PC-3 (cell line): ENCODE data around the gene SYNJ2. TPM values are rescaled to one million over a fixed set of nuclear protein-coding genes. Genes with fewer than 3 reads are reported as not detected.

ENCODE experiments used
- ATAC-seq: fragments of 200-7000 bp; cut with Tn5 transposase; 2 replicates; pipeline ENCODE4 v1.9.1; 2020; ENCODE audit warnings: mild to moderate bottlenecking, moderate library complexity
- BruUV-seq: library from RNA; stranded (reverse); fragments of 400-500 nt; replicated peaks from 2 replicates; lab custom pipeline; 2021; lab: Mats Ljungman, UMichigan
- CTCF ChIA-PET: fragments of 300-600 bp; sonication (Branson Sonifier 250); formaldehyde crosslinking; loops from one replicate; lab custom pipeline; 2022; ENCODE audit warnings: antibody characterized with exemption; lab: Charles Lee
- POLR2A ChIA-PET: fragments of 300-600 bp; sonication (Branson Sonifier 250); formaldehyde crosslinking; loops from one replicate; lab custom pipeline; 2022; ENCODE audit warnings: antibody characterized with exemption; ENCODE audit not compliant: unreplicated experiment; lab: Charles Lee
- DNase-seq: peaks from one replicate; pipeline ENCODE4 v3.0.0-alpha.2; 2015
- H2AFZ ChIP-seq: fragments of 300-600 bp; sonication (generic); 2 replicates; pipeline ENCODE4 v1.6.0; 2016; ENCODE audit warnings: antibody characterized with exemption, low read length
- H3F3A ChIP-seq: fragments of 300-600 bp; sonication (generic); one replicate; pipeline ENCODE4 v1.6.0; 2017; ENCODE audit warnings: antibody characterized with exemption, low read length, control low read depth, mild to moderate bottlenecking; ENCODE audit not compliant: unreplicated experiment
- H3K27ac ChIP-seq: fragments of 300-600 bp; sonication (generic); 2 replicates; pipeline ENCODE4 v1.5.1; 2016; ENCODE audit warnings: mild to moderate bottlenecking, low read length
- H3K27me3 ChIP-seq: fragments of 300-600 bp; sonication (generic); 2 replicates; pipeline ENCODE4 v1.6.1; 2016; ENCODE audit warnings: low read length, mixed read lengths
- H3K36me3 ChIP-seq: fragments of 300-600 bp; sonication (generic); 2 replicates; pipeline ENCODE4 v1.6.1; 2016; ENCODE audit warnings: low read depth, mixed run types, low read length, mixed read lengths
- H3K4me1 ChIP-seq: fragments of 300-600 bp; sonication (generic); 2 replicates; pipeline ENCODE4 v1.5.1; 2016; ENCODE audit warnings: low read length; ENCODE audit not compliant: insufficient read depth
- H3K4me2 ChIP-seq: fragments of 300-600 bp; sonication (generic); 2 replicates; pipeline ENCODE4 v1.6.0; 2016; ENCODE audit warnings: low read length
- H3K4me3 ChIP-seq: fragments of 300-600 bp; sonication (generic); 2 replicates; pipeline ENCODE4 v1.5.1; 2016; ENCODE audit warnings: mild to moderate bottlenecking, low read length, mixed read lengths
- H3K79me2 ChIP-seq: fragments of 300-600 bp; sonication (generic); 2 replicates; pipeline ENCODE4 v1.6.1; 2017; ENCODE audit warnings: low read length, mixed read lengths
- H3K9ac ChIP-seq: fragments of 300-600 bp; sonication (generic); 2 replicates; pipeline ENCODE4 v1.6.0; 2016; ENCODE audit warnings: mild to moderate bottlenecking, low read length
- H3K9me2 ChIP-seq: fragments of 300-600 bp; sonication (generic); replicated peaks from 2 replicates; pipeline ENCODE4 v1.6.1; 2016; ENCODE audit warnings: mixed run types, low read length, mixed read lengths
- H3K9me3 ChIP-seq: fragments of 300-600 bp; sonication (generic); 2 replicates; pipeline ENCODE4 v1.6.1; 2016; ENCODE audit warnings: low read length, mixed read lengths
- H4K20me1 ChIP-seq: fragments of 300-600 bp; sonication (generic); 2 replicates; pipeline ENCODE4 v1.6.1; 2016; ENCODE audit warnings: low read length, mixed read lengths
- EZH2 ChIP-seq: fragments of 300-600 bp; sonication (generic); IDR thresholded peaks from one replicate; pipeline ENCODE4 v1.6.1; 2017; ENCODE audit warnings: antibody characterized with exemption, mild to moderate bottlenecking, low read length; ENCODE audit not compliant: unreplicated experiment
- EZH2phosphoT487 ChIP-seq: fragments of 300-600 bp; sonication (generic); IDR thresholded peaks from 2 replicates; pipeline ENCODE4 v1.6.1; 2018; ENCODE audit warnings: mild to moderate bottlenecking, antibody characterized with exemption, low read length, borderline replicate concordance
- intact Hi-C: fragments of 100-400 bp; cut with micrococcal nuclease; formaldehyde crosslinking; loops from 2 replicates; pipeline ENCODE4 v1.9.0; 2023
- total RNA-seq: library from RNA; depleted of rRNA; stranded (reverse); fragments of >200 nt; gene quantifications from 2 replicates; pipeline ENCODE4 v1.2.3, GENCODE V29; 2014
- TF ChIP-seq, protein P1 (sequence below): fragments of 300-600 bp; sonication (generic); conservative IDR thresholded peaks from 2 replicates; pipeline ENCODE4 v1.5.1; 2017; ENCODE audit warnings: antibody characterized with exemption, low read depth, mild to moderate bottlenecking, low read length

SYNJ2 gene
- total RNA-seq, 1 experiment from 2014 or later = 21.5 TPM

DNA sequence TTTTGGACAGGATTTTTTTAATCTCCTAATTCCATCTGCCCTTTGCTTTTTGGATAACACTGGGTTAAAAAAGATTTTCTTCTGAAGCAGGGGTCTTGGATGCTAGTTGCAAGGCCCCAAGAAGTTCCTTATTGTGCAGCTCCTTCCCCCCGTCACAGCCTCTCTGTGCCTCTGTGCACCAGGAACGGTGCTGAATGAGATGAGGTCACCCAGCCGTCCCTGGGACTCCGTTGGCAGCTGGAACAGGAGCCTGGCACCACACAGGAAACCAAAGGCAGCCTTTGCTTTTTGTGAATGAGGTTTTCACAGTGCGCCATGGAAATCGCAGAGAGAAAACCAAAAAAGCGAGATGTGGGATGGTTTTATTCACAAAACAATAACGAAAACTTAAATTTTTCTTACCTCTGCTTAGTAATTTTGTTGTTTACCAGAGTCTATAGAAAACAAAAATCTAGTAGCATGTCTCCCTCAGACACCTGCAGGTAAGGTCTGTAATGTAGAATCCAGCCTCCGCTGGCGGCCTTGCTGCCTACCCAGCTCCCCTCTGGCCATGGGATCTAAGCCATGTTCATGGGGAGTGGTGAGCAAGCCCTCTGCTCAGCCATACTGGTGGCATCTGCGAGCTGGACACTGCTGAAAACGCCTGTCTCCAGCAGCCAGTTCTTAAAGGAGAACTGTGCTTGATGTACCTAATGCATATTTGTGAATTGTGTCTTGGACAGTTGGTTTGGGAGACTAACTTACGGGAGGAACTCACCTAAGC, 40.4 kb upstream of the SYNJ2 start:
- DNase-seq (no peak), ATAC-seq (no peak)
- H3K36me3 ChIP-seq = peaks cover 6% of the 10 kb centered on the region
- no peak overlapping the region for H3K4me2 ChIP-seq
- no peaks in the 10 kb centered on the region for H3K79me2 ChIP-seq
- CTCF ChIA-PET = no interaction called here
- H3K27me3 ChIP-seq = no peaks in the 10 kb centered on the region
- no peaks in the 10 kb centered on the region for H3K9me3 ChIP-seq
- no peak overlapping the region for H2AFZ ChIP-seq
- no peaks in the 10 kb centered on the region for H4K20me1 ChIP-seq
- BruUV-seq = no TSS peak
- no peak overlapping the region for H3K4me3 ChIP-seq
- TF ChIP-seq EZH2 = no peak
- TF ChIP-seq EZH2phosphoT487 = no peak
- TF ChIP-seq, protein P1, sequence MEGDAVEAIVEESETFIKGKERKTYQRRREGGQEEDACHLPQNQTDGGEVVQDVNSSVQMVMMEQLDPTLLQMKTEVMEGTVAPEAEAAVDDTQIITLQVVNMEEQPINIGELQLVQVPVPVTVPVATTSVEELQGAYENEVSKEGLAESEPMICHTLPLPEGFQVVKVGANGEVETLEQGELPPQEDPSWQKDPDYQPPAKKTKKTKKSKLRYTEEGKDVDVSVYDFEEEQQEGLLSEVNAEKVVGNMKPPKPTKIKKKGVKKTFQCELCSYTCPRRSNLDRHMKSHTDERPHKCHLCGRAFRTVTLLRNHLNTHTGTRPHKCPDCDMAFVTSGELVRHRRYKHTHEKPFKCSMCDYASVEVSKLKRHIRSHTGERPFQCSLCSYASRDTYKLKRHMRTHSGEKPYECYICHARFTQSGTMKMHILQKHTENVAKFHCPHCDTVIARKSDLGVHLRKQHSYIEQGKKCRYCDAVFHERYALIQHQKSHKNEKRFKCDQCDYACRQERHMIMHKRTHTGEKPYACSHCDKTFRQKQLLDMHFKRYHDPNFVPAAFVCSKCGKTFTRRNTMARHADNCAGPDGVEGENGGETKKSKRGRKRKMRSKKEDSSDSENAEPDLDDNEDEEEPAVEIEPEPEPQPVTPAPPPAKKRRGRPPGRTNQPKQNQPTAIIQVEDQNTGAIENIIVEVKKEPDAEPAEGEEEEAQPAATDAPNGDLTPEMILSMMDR = no peak
- no peaks in the 10 kb centered on the region for H3F3A ChIP-seq
- no peaks in the 10 kb centered on the region for H3K4me1 ChIP-seq
- no peaks in the 10 kb centered on the region for H3K9me2 ChIP-seq
- H3K9ac ChIP-seq = no peak overlapping the region
- intact Hi-C loops = no loop called here
- H3K27ac ChIP-seq = no peak overlapping the region
- POLR2A ChIA-PET = no interaction called here

DNA sequence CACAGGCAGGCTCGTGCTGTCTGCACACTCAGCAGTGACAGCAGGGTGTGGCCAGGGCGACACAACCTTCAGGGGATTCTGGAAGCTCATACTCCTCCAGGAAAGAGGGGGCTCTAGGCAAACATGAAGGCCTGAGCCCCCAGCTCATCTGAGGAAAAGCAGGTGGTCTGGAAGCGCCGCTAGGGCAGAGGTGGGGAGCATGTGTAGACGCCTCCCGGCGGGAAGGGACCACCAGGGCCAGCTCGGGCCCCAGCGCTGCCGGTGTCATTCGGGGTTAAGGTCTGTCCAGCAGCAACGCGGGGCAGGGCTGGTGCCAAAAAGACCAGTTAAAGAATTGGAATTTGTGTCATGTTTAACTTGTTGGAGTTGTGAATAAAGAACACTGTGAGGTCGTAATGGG, 39.3 kb upstream of the SYNJ2 start:
- no peak overlapping the region for H2AFZ ChIP-seq
- CTCF ChIA-PET = no interaction called here

More for the DNA sequence above, 39.3 kb upstream of the SYNJ2 start:
- ATAC-seq (no peak), DNase-seq (no peak)
- Histone ChIP-seq H3K4me3 (no peak overlapping the region), H3K4me2 (no peak overlapping the region), H3K27ac (no peak overlapping the region), H3K79me2 (no peaks in the 10 kb centered on the region), H3K36me3 (peaks cover 3% of the 10 kb centered on the region), H3F3A (no peaks in the 10 kb centered on the region), H3K4me1 (no peaks in the 10 kb centered on the region), H3K9me2 (no peaks in the 10 kb centered on the region), H3K27me3 (no peaks in the 10 kb centered on the region), H3K9ac (no peak overlapping the region), H3K9me3 (no peaks in the 10 kb centered on the region), H4K20me1 (no peaks in the 10 kb centered on the region)
- no TSS peak for BruUV-seq
- TF ChIP-seq EZH2 (no peak), EZH2phosphoT487 (no peak)
- TF ChIP-seq, protein P1 = no peak
- POLR2A ChIA-PET = no interaction called here
- intact Hi-C loops = no loop called here
